ENCODE measurements around the gene KRT37. TPM values are rescaled to one million over a fixed set of nuclear protein-coding genes. Genes with fewer than 3 reads are reported as not detected.
"Not testable (repeated sequence)": the region's sequence is repeated elsewhere in the genome, so short reads cannot be mapped to it uniquely, and the experiment has no call there.

Gene KRT37
- total RNA-seq, 2 experiments from 2014 or later, result not detected

DNA sequence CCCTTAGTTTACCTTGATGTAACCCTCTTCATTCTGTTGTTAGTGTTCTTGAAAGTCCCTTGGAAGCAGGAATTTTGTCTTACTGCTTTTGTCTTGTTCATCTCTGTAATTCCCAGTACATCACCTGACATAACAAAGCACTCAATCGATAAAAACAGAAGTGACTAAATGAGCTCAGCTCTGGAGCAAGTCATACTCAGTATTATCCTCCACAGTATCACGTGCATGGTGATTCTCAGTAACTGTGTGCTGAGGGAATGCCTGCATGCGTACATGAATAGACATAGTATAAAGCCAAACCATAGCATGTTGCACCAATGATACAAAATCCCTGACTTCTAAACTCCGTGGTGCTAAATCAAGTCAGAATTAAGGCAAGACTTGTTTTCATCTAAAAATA lies 9.2 kb upstream of the KRT37 start:
- H3K27ac Mint-ChIP-seq, result no peak overlapping the region
- no peaks in the 10 kb centered on the region for H3K36me3 Mint-ChIP-seq (ENCODE audit: low read depth)
- CTCF ChIA-PET, result interaction anchor here (1.1 to 1.3 kb wide), 2 partner anchors 116 to 229 kb away, joined by 3 read pairs; no protein-coding TSS in a partner anchor
- ATAC-seq (no peak), DNase-seq (no peak)
- H3K4me1 Mint-ChIP-seq (ENCODE audit: low read depth), result no peaks in the 10 kb centered on the region
- no peaks in the 10 kb centered on the region for H3K9me3 Mint-ChIP-seq (ENCODE audit: insufficient read depth)
- POLR2A ChIA-PET, result no interaction called here
- H3K4me3 Mint-ChIP-seq, result no peak overlapping the region
- H3K27me3 Mint-ChIP-seq (ENCODE audit: low read depth), result peaks cover 4% of the 10 kb centered on the region

DNA sequence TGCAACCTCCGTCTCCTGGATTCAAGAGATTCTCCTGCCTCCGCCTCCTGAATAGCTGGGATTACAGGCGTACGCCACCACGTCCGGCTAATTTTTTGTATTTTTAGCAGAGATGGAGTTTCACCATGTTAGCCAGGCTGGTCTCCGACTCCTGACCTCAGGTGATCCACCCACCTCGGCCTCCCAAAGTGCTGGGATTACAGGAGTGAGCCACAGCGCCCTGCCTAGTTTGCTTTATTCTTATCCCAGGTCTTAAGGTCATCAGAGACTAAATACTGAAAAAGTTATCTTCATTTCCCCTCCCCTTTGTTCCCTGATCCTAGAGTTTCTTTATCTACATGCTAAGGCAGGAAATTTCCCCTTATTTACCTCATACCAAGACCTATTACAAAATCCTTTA lies 6.0 kb upstream of the KRT37 start:
- DNase-seq; H3K4me1 Mint-ChIP-seq (ENCODE audit: low read depth); H3K27ac Mint-ChIP-seq; ATAC-seq; H3K27me3 Mint-ChIP-seq (ENCODE audit: low read depth); CTCF ChIA-PET; H3K36me3 Mint-ChIP-seq (ENCODE audit: low read depth); H3K4me3 Mint-ChIP-seq; POLR2A ChIA-PET; H3K9me3 Mint-ChIP-seq (ENCODE audit: insufficient read depth): not testable (repeated sequence)

GRCh38 chr17:41429667-41430066 lies 5.3 kb upstream of the KRT37 start:
- no peak for ATAC-seq
- Mint-ChIP-seq H3K9me3 (ENCODE audit: insufficient read depth) (no peaks in the 10 kb centered on the region), H3K4me1 (ENCODE audit: low read depth) (no peaks in the 10 kb centered on the region), H3K4me3 (no peak overlapping the region), H3K36me3 (ENCODE audit: low read depth) (no peaks in the 10 kb centered on the region), H3K27ac (no peak overlapping the region), H3K27me3 (ENCODE audit: low read depth) (peaks cover 4% of the 10 kb centered on the region)
- DNase-seq, result no peak
- ChIA-PET POLR2A (no interaction called here), CTCF (no interaction called here)

- ATAC-seq, result no peak
- no peaks in the 10 kb centered on the region for H3K9me3 Mint-ChIP-seq (ENCODE audit: insufficient read depth)
- no peaks in the 10 kb centered on the region for H3K36me3 Mint-ChIP-seq (ENCODE audit: low read depth)
- ChIA-PET POLR2A (no interaction called here), CTCF (interaction anchor here (1.0 kb wide), 1 partner anchor 11 kb away, joined by 3 read pairs; no protein-coding TSS in a partner anchor)
- no peak overlapping the region for H3K4me3 Mint-ChIP-seq
- H3K27me3 Mint-ChIP-seq (ENCODE audit: low read depth), result peaks cover 4% of the 10 kb centered on the region
- no peak overlapping the region for H3K27ac Mint-ChIP-seq
- H3K4me1 Mint-ChIP-seq (ENCODE audit: low read depth), result no peaks in the 10 kb centered on the region
- DNase-seq, result no peak
Observed at GRCh38 chr17:41428591-41429291, 4.4 kb upstream of the KRT37 start.

GRCh38 chr17:41422586-41422985 lies 1.8 kb downstream of the KRT37 start:
- ATAC-seq; CTCF ChIA-PET; H3K4me1 Mint-ChIP-seq (ENCODE audit: low read depth); POLR2A ChIA-PET; H3K27me3 Mint-ChIP-seq (ENCODE audit: low read depth); H3K4me3 Mint-ChIP-seq; H3K36me3 Mint-ChIP-seq (ENCODE audit: low read depth); DNase-seq; H3K27ac Mint-ChIP-seq; H3K9me3 Mint-ChIP-seq (ENCODE audit: insufficient read depth): not testable (repeated sequence)

- H3K27me3 Mint-ChIP-seq (ENCODE audit: low read depth), result no peaks in the 10 kb centered on the region
- DNase-seq, result no peak
- ChIA-PET CTCF (no interaction called here), POLR2A (no interaction called here)
- H3K36me3 Mint-ChIP-seq (ENCODE audit: low read depth), result no peaks in the 10 kb centered on the region
- no peak for ATAC-seq
- no peak overlapping the region for H3K4me3 Mint-ChIP-seq
- no peak overlapping the region for H3K27ac Mint-ChIP-seq
- no peaks in the 10 kb centered on the region for H3K4me1 Mint-ChIP-seq (ENCODE audit: low read depth)
- no peaks in the 10 kb centered on the region for H3K9me3 Mint-ChIP-seq (ENCODE audit: insufficient read depth)
Observed at GRCh38 chr17:41421617-41422016, 2.8 kb downstream of the KRT37 start.

- H3K27ac Mint-ChIP-seq, result no peak overlapping the region
- no peaks in the 10 kb centered on the region for H3K9me3 Mint-ChIP-seq (ENCODE audit: insufficient read depth)
- no peak for DNase-seq
- ATAC-seq, result no peak
- H3K27me3 Mint-ChIP-seq (ENCODE audit: low read depth), result no peaks in the 10 kb centered on the region
- ChIA-PET CTCF (no interaction called here), POLR2A (no interaction called here)
- no peak overlapping the region for H3K4me3 Mint-ChIP-seq
- no peaks in the 10 kb centered on the region for H3K4me1 Mint-ChIP-seq (ENCODE audit: low read depth)
- H3K36me3 Mint-ChIP-seq (ENCODE audit: low read depth), result no peaks in the 10 kb centered on the region
Observed at GRCh38 chr17:41421116-41421515, 3.3 kb downstream of the KRT37 start.

DNA sequence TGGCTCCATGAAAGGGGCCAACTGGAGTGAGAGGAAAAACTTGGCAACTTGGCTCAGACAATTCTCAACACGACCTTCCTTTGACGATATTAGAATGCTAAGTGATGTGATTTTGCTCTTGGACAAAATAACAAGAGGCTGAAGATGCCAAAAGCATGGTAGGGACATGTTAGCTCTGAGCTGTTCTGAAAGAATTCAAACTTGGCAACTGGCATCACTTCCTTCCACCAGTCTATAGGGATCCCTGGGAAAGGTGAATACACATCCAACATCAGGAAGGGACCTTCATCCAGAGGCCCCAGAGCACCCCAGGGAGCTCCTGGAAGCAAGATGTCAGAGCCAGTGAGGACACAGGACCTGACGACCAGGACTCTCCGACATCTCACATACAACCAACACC lies 4.3 kb downstream of the KRT37 start:
- no peak overlapping the region for H3K4me3 Mint-ChIP-seq
- CTCF ChIA-PET, result no interaction called here
- no peaks in the 10 kb centered on the region for H3K9me3 Mint-ChIP-seq (ENCODE audit: insufficient read depth)
- ATAC-seq (no peak), DNase-seq (no peak)
- no peaks in the 10 kb centered on the region for H3K36me3 Mint-ChIP-seq (ENCODE audit: low read depth)
- POLR2A ChIA-PET, result no interaction called here
- H3K27ac Mint-ChIP-seq, result no peak overlapping the region
- no peaks in the 10 kb centered on the region for H3K27me3 Mint-ChIP-seq (ENCODE audit: low read depth)
- H3K4me1 Mint-ChIP-seq (ENCODE audit: low read depth), result no peaks in the 10 kb centered on the region

DNA sequence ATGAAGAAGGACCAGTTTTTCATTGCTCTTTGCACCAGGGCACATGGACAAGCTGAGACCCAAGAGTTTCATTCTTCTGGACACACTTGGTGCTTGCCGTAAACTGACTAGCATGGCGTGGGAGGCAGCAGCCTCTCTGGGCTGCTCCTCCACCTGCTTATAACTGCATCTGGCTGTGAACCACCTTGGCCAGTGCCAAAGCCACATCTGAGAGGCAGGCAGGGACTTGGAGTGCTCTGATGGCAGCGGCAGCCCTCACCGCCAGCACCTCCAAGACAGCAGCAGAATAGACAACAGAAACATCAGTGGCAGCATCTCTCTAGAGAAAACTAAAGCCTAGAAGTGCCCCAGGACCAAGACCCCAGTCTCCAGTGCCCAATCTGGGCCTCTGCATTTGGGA lies 4.7 kb downstream of the KRT37 start:
- no peak for DNase-seq
- Mint-ChIP-seq H3K4me3 (no peak overlapping the region), H3K36me3 (ENCODE audit: low read depth) (no peaks in the 10 kb centered on the region)

DNA sequence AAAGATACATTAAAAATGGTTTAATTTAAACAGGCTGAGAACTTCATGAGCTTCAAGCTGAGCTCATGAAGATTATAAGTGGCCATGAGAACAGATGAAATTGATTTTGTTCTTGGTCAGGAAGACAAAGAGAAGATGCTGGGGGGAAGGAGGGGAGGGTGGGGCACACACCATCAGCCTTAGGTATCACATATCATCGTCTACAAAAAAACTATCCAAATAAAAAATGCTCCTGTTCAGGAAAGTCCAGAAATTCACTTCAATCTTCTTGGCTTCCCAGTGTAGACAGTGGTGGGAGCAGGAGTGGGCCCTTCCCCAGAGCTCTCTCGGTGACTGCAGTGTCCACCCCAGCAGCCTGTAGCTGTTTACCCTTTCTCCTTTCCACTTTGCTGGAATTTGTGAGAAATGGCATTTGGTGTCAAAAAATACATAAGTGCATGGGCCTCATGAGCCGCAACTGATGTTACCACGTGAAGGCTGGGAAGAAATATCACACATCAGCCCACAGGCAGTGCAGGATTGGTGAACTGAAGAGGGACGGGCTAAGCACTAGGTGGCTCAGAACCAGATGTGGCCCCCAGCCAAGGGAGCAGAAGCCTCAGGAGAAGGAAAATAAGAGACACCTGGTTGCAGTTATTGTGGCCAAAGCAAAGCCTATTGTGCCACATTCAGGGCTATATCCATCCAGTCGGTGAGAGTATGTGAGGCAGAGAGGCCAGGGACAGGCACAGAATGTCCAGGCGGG lies 6.1 kb downstream of the KRT37 start:
- Mint-ChIP-seq H3K4me3 (no peak overlapping the region), H3K27ac (no peak overlapping the region), H3K9me3 (ENCODE audit: insufficient read depth) (no peaks in the 10 kb centered on the region), H3K4me1 (ENCODE audit: low read depth) (no peaks in the 10 kb centered on the region), H3K36me3 (ENCODE audit: low read depth) (no peaks in the 10 kb centered on the region), H3K27me3 (ENCODE audit: low read depth) (no peaks in the 10 kb centered on the region)
- CTCF ChIA-PET, result interaction anchor here (0.7 to 2.0 kb wide), 7 partner anchors 11 to 131 kb away, joined by 3 to 7 read pairs (median 3); no protein-coding TSS in a partner anchor
- DNase-seq, result no peak
- no peak for ATAC-seq
- POLR2A ChIA-PET, result no interaction called here

More for the DNA sequence above, 4.7 kb downstream of the KRT37 start:
- ATAC-seq, result no peak
- Mint-ChIP-seq H3K27ac (no peak overlapping the region), H3K4me1 (ENCODE audit: low read depth) (no peaks in the 10 kb centered on the region), H3K9me3 (ENCODE audit: insufficient read depth) (no peaks in the 10 kb centered on the region), H3K27me3 (ENCODE audit: low read depth) (no peaks in the 10 kb centered on the region)
- CTCF ChIA-PET, result no interaction called here
- POLR2A ChIA-PET, result no interaction called here

DNA sequence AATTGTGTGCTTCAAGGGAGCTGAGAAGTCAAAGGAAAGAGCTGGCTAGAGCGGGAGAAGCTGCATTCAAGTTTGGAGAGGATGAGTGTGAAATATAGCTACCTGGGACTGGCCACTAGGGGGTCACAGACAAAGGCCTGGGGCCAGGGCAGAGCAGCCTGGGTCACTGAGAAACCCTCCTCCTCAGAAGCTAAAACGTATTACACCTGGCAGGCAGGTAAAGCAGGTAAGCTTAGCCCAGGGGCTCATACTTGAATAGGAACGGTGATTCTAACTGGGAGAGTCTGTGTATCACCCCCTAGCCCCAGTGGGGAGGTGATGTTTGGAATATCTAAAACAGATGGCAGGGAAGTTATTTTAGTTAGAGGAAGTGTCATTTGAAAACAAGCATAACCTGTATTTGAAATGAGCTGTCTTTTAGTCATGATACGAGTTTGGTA lies 6.8 kb downstream of the KRT37 start:
- no peak overlapping the region for H3K27ac Mint-ChIP-seq
- H3K36me3 Mint-ChIP-seq (ENCODE audit: low read depth), result no peaks in the 10 kb centered on the region
- no peak for ATAC-seq
- no peak for DNase-seq
- no peaks in the 10 kb centered on the region for H3K27me3 Mint-ChIP-seq (ENCODE audit: low read depth)
- no peaks in the 10 kb centered on the region for H3K4me1 Mint-ChIP-seq (ENCODE audit: low read depth)
- no peaks in the 10 kb centered on the region for H3K9me3 Mint-ChIP-seq (ENCODE audit: insufficient read depth)
- CTCF ChIA-PET, result interaction anchor here (0.7 to 2.0 kb wide), 7 partner anchors 10 to 131 kb away, joined by 3 to 7 read pairs (median 3); no protein-coding TSS in a partner anchor
- H3K4me3 Mint-ChIP-seq, result no peak overlapping the region
- POLR2A ChIA-PET, result no interaction called here

DNA sequence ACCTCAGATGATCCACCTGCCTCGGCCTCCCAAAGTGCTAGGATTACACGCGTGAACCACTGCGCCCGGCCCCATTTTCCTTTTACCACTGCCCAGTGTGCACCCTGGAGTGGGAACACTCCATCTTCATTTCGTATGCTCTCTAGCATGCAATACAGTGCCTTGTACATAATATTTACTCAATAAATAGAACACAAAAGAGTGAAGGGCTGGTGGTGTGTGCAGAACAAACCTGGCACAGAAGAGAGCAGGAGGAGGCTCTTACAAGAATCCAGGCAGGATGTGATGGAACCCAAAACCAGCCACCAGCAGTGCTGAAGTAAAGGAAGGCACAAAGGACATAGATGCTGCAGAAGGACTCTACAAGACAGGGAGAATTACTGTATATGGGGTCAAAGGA lies 7.3 kb downstream of the KRT37 start:
- ATAC-seq (no peak), DNase-seq (no peak)
- Mint-ChIP-seq H3K4me3 (no peak overlapping the region), H3K36me3 (ENCODE audit: low read depth) (no peaks in the 10 kb centered on the region), H3K4me1 (ENCODE audit: low read depth) (no peaks in the 10 kb centered on the region), H3K9me3 (ENCODE audit: insufficient read depth) (no peaks in the 10 kb centered on the region), H3K27me3 (ENCODE audit: low read depth) (no peaks in the 10 kb centered on the region), H3K27ac (no peak overlapping the region)
- ChIA-PET CTCF (interaction anchor here (0.7 to 2.0 kb wide), 7 partner anchors 10 to 132 kb away, joined by 3 to 7 read pairs (median 4); no protein-coding TSS in a partner anchor), POLR2A (no interaction called here)

Measured in activated CD8-positive, alpha-beta T cell treated with anti-CD3 and anti-CD28 coated beads, Interleukin-2, amount 10 ng/mL, durations not matched to agents 7 days and 5 days (primary cell).